Measurements from ENCODE around the gene KIF3C. TPM values are rescaled to one million over a fixed set of nuclear protein-coding genes. Genes with fewer than 3 reads are reported as not detected.

KIF3C gene
- total and polyA plus RNA-seq, 2 of the 8 experiments (the other 6 are each of a cell fraction or from before 2014, with no cell fraction given), result 13.4 to 58.1 TPM

- no peak for TF ChIP-seq MAX (IDR thresholded peaks at IDR 0.05)
- TF ChIP-seq SP2 (IDR thresholded peaks at IDR 0.05; ENCODE audit: low read length), result no peak
- no peak for TF ChIP-seq EGR1 (IDR thresholded peaks at IDR 0.05; ENCODE audit: borderline replicate concordance, low read depth, low read length)
Measured at GRCh38 chr2:25976983-25977741, 5.1 kb downstream of the KIF3C start (continued).

Measured in H1 (cell line).